Astrocyte of the cerebellum (primary cell): ENCODE results near the gene TIGAR.

ENCODE experiments used
- DNase-seq: peaks from one replicate; pipeline ENCODE4 v3.0.0-alpha.2; 2011; ENCODE audit warnings: low read depth
- H3K4me3 ChIP-seq: 2 replicates; pipeline ENCODE4 v1.5.1; 2011; ENCODE audit warnings: mild to moderate bottlenecking, low read depth, low read length, moderate library complexity
- in situ Hi-C: cut with HindIII; loops from 2 replicates; pipeline ENCODE4 v1.10.0; 2017; ENCODE audit warnings: low sequenced_read_pairs
- TF ChIP-seq, protein P1 (sequence below): IDR thresholded peaks from 2 replicates; pipeline ENCODE4 v1.5.1; 2012; ENCODE audit warnings: low read length, low read depth, moderate library complexity, mild to moderate bottlenecking; ENCODE audit errors: missing control alignments

The TIGAR gene

GRCh38 chr12:4287325-4288211 lies 33.4 kb upstream of the TIGAR start:
- in situ Hi-C loops: no loop called here
- TF ChIP-seq, protein P1, sequence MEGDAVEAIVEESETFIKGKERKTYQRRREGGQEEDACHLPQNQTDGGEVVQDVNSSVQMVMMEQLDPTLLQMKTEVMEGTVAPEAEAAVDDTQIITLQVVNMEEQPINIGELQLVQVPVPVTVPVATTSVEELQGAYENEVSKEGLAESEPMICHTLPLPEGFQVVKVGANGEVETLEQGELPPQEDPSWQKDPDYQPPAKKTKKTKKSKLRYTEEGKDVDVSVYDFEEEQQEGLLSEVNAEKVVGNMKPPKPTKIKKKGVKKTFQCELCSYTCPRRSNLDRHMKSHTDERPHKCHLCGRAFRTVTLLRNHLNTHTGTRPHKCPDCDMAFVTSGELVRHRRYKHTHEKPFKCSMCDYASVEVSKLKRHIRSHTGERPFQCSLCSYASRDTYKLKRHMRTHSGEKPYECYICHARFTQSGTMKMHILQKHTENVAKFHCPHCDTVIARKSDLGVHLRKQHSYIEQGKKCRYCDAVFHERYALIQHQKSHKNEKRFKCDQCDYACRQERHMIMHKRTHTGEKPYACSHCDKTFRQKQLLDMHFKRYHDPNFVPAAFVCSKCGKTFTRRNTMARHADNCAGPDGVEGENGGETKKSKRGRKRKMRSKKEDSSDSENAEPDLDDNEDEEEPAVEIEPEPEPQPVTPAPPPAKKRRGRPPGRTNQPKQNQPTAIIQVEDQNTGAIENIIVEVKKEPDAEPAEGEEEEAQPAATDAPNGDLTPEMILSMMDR: no peak
- no peak for DNase-seq
- no peak overlapping the region for H3K4me3 ChIP-seq

DNA sequence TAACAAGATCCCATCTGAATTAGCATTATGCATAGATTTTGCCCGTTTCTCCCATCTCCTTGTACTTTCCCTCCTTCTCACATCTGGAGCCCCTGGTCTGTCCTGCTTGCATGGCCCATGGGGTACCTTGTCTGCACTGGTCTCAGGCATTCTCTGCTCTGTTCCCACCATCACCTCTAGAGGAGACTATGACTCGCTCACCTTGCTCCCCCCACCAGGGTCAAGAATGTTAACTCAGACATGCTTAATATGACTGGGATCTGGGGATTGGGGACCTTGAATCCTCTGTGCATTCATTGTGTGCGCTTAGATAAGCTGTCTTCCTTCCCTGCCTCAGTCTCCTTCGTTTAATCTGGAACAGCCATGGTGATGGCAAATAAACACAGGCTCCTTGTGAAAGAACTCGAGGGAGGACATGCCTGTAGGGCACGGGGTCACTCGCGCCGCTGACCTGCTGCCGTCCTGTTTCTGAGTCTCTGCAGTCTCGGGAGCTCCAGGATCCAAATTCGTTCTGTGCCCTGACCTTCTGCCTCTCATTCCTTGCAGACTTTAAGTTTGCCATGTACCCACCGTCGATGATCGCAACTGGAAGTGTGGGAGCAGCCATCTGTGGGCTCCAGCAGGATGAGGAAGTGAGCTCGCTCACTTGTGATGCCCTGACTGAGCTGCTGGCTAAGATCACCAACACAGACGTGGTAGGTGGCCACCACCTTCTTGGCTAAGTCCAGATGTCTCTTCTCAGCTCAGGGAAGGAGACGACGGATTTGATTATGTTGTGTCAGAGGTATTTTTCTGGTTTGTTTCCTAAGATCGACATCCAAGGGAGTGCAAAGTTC lies 32.5 kb upstream of the TIGAR start:
- in situ Hi-C loops: no loop called here
- TF ChIP-seq, protein P1: no peak
- H3K4me3 ChIP-seq: no peak overlapping the region
- DNase-seq: no peak

- no peak overlapping the region for H3K4me3 ChIP-seq
- TF ChIP-seq, protein P1: no peak
- DNase-seq: no peak
- in situ Hi-C loops: no loop called here
These were observed 31.7 kb upstream of the TIGAR start for GRCh38 chr12:4289231-4289878.

DNA sequence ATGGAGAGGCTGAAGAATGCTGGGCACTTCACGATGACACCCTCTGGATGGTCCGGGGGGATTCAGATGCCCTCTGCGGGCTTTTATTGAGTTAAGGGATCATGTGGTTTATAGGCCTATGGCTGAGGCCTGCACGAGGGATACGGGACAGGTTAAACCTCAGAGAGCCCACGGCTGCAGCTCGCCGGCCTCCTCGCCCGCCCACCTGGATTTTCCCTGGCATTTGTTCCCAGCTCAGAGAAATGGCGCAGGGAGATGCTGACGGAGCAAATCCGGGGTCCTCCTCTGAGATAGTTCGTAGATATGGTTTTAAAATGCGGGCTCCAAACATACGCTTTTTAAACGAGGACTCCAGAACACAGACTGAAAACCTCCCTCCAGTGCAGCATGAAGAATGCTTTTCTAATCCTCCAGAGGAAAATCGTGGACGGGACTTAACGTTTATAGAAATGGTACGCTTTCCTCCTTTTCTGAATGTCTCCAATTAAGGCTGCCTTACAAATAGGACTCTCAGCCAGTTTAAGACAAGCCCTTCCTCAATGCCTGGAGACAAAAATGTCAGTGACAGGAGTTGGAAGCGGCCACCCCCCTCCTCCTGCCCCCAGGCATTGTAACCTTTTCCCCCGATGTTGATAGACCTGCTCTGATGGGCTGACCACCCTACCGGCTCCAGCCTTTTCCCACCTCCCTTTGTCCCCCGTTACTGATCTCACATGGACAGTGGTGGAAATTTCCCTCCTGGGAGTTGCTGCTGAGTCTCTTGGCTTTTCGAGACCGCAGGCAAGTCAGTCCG lies 30.8 kb upstream of the TIGAR start:
- in situ Hi-C loops: no loop called here
- TF ChIP-seq, protein P1: no peak
- DNase-seq: no peak
- H3K4me3 ChIP-seq: no peak overlapping the region

DNA sequence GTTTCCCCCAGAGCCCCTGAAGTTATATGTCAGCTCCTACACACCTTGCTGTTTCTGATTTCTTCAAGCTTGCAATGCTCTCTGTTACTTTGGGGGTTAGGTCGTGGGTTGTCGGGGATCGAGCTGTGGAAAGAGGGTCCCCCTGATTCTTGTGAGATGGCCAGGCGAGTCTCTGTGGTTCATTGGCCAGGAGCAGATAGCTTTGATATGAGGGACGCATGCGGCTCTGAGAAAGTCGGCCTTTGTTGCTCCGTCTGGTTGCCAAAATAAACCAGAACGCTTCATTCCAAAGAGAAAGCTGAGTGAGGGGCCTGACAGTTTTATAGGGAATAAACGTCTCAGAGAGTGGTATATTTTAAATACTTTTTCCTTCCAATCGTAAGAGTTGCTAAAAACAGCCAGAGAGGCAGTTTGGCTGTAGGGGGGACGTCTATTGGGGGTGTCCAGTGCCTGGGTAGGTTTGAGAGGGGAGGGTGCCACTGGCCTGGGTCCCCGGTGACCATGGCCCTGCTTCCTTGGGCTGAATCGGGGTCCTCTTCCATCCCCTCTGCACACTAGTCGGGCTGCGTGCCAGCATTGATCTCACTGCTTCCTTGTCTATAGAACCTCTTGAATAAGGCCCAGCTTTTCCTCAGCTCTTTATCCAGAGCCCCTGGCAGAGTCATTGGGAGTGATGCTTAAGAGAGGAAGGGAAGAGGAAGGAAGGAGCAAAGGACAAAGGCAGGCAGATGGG lies 28.5 kb upstream of the TIGAR start:
- TF ChIP-seq, protein P1: no peak
- DNase-seq: no peak
- H3K4me3 ChIP-seq: no peak overlapping the region
- in situ Hi-C loops: no loop called here
